Measurements from ENCODE around the gene RPS6KB2.
"Not testable (repeated sequence)": the region's sequence is repeated elsewhere in the genome, so short reads cannot be mapped to it uniquely, and the experiment has no call there.

The RPS6KB2 gene

GRCh38 chr11:67397986-67398660 lies 30.2 kb upstream of the RPS6KB2 start:
- DNase-seq: no peak

- no peak for DNase-seq
These were observed 29.4 kb upstream of the RPS6KB2 start for GRCh38 chr11:67398661-67399563.

- DNase-seq: no peak
These were observed 27.9 kb upstream of the RPS6KB2 start for GRCh38 chr11:67400251-67400941.

- no peak for DNase-seq
These were observed 27.3 kb upstream of the RPS6KB2 start for GRCh38 chr11:67400942-67401494.

- DNase-seq: peak; percentile 91
These were observed 26.7 kb upstream of the RPS6KB2 start, which contains the start of gene PPP1CA for GRCh38 chr11:67401495-67402191. Gene PPP1CA (minus strand): TSS chr11:67401858. CDS start chr11:67401782, 76 bp downstream.

- DNase-seq: not testable (repeated sequence)
These were observed 26.0 kb upstream of the RPS6KB2 start for GRCh38 chr11:67402192-67402839.

- DNase-seq: not testable (repeated sequence)
These were observed 25.2 kb upstream of the RPS6KB2 start for GRCh38 chr11:67403085-67403484.

GRCh38 chr11:67404515-67405195 lies 23.6 kb upstream of the RPS6KB2 start:
- DNase-seq: peak; percentile 61

GRCh38 chr11:67405196-67405567 lies 23.1 kb upstream of the RPS6KB2 start:
- no peak for DNase-seq

- no peak for DNase-seq
These were observed 22.5 kb upstream of the RPS6KB2 start for GRCh38 chr11:67405688-67406339.

- no peak for DNase-seq
These were observed 21.8 kb upstream of the RPS6KB2 start for GRCh38 chr11:67406420-67406968.

GRCh38 chr11:67406969-67407687 lies 21.2 kb upstream of the RPS6KB2 start:
- DNase-seq: no peak

GRCh38 chr11:67407688-67408163 lies 20.6 kb upstream of the RPS6KB2 start:
- DNase-seq: no peak

GRCh38 chr11:67408437-67409200 lies 19.7 kb upstream of the RPS6KB2 start:
- DNase-seq: no peak

GRCh38 chr11:67409261-67409666 lies 19.0 kb upstream of the RPS6KB2 start:
- peak; percentile 83 for DNase-seq

- DNase-seq: no peak
These were observed 18.4 kb upstream of the RPS6KB2 start for GRCh38 chr11:67409781-67410368.

- no peak for DNase-seq
These were observed 17.9 kb upstream of the RPS6KB2 start for GRCh38 chr11:67410369-67410831.

Data from central memory CD4-positive, alpha-beta T cell (primary cell).